Hepatocyte (in vitro differentiated cells): ENCODE measurements around the gene ZNF804A.

Experiments
- CTCF ChIP-seq: fragments of 200-600 bp; sonication (generic); IDR thresholded peaks from 2 replicates; pipeline ENCODE4 v1.5.1; 2016; ENCODE audit warnings: antibody characterized with exemption, mild to moderate bottlenecking; ENCODE audit not compliant: poor library complexity
- EZH2 ChIP-seq: fragments of 200-600 bp; sonication (generic); IDR thresholded peaks from 2 replicates; pipeline ENCODE4 v1.6.1; 2016; ENCODE audit warnings: antibody characterized with exemption, mild to moderate bottlenecking, borderline replicate concordance
- EZH2phosphoT487 ChIP-seq: fragments of 200-600 bp; sonication (generic); IDR thresholded peaks from one replicate; pipeline ENCODE4 v1.6.1; 2018; ENCODE audit warnings: antibody characterized with exemption, mild to moderate bottlenecking, low read depth, moderate library complexity; ENCODE audit not compliant: unreplicated experiment, severe bottlenecking

- TF ChIP-seq CTCF = no peak
- TF ChIP-seq EZH2phosphoT487 = no peak
- TF ChIP-seq EZH2 = no peak
These were observed 194.8 kb downstream of the ZNF804A start for GRCh38 chr2:184793176-184793575.
